Prostate gland (tissue), 2 donors: ENCODE data around the gene HS3ST6. TPM values are rescaled to one million over a fixed set of nuclear protein-coding genes. Genes with fewer than 3 reads are reported as not detected.
"Not testable (repeated sequence)": the region's sequence is repeated elsewhere in the genome, so short reads cannot be mapped to it uniquely, and the experiment has no call there.

Experiments
- DNase-seq: peaks from one replicate; pipeline ENCODE4 v3.0.0-alpha.2; 2019; ENCODE audit warnings: low spot score
- H3K27ac ChIP-seq, 2 donors: fragments of 200-600 bp; sonication (generic); 2 replicates each; pipeline ENCODE4 v1.5.1; 2017 to 2019
- H3K27me3 ChIP-seq: fragments of 200-600 bp; sonication (generic); replicated peaks from 2 replicates; pipeline ENCODE4 v1.5.1; 2019; ENCODE audit not compliant: insufficient read depth
- H3K36me3 ChIP-seq, 2 donors: fragments of 200-600 bp; sonication (generic); 1 replicate in 1 of 2; 2 replicates in 1 of 2; pipeline versions ENCODE4 v1.5.1 to v1.8.1; 2017 to 2019
- H3K4me1 ChIP-seq: fragments of 200-600 bp; sonication (generic); replicated peaks from 2 replicates; pipeline ENCODE4 v1.5.1; 2019
- H3K4me3 ChIP-seq, 2 donors: fragments of 200-600 bp; sonication (generic); 2 replicates each; pipeline ENCODE4 v1.5.1; 2017 to 2019
- H3K9me3 ChIP-seq: fragments of 200-600 bp; sonication (generic); 2 replicates; pipeline ENCODE4 v1.5.1; 2017
- CTCF ChIP-seq, 4 experiments: fragments of 200-600 bp in 2 of 4; fragments of 450-650 bp in 2 of 4; sonication (generic) in 2 of 4; IDR thresholded peaks; 1 replicate in 3 of 4; 2 replicates in 1 of 4; pipeline ENCODE4 v1.5.1; 2016 to 2019; ENCODE audit warnings: antibody characterized with exemption in 4 of 4, mild to moderate bottlenecking in 2 of 4, moderate library complexity in 2 of 4
- POLR2A ChIP-seq: fragments of 450-650 bp; IDR thresholded peaks from one replicate; pipeline ENCODE4 v1.6.1; 2016; ENCODE audit warnings: antibody characterized with exemption, mild to moderate bottlenecking
- POLR2AphosphoS5 ChIP-seq: sonication (generic); formaldehyde crosslinking; IDR thresholded peaks from one replicate; pipeline ENCODE4 v1.6.1; 2017; ENCODE audit warnings: antibody characterized with exemption
- WGBS: methylation state at CpG from one replicate; pipeline ENCODE4 v1.1.5; 2018; 5-methylcytosine and 5-hydroxymethylcytosine counted together
- intact Hi-C: fragments of 100-400 bp; cut with DNase I; formaldehyde crosslinking; loops from one replicate; pipeline ENCODE4 v1.14.2; 2022
- total RNA-seq, 2 donors: library from RNA; depleted of rRNA; stranded (reverse); fragments of >200 nt; gene quantifications; one replicate each; pipeline ENCODE4 v1.1.0, GENCODE V29; 2016

Gene HS3ST6
- total RNA-seq, 2 donors from 2014 or later, result 0.77 to 0.91 TPM

- Histone ChIP-seq H3K36me3 (no peaks in the 10 kb centered on the region), H3K4me3 (no peak overlapping the region), H3K27ac (no peak overlapping the region), H3K27me3 (peaks cover 36% of the 10 kb centered on the region), H3K4me1 (no peaks in the 10 kb centered on the region), H3K9me3 (no peaks in the 10 kb centered on the region)
- DNase-seq, result no peak
- TF ChIP-seq CTCF (IDR thresholded peaks at IDR 0.05), result no peak
- no peak for TF ChIP-seq POLR2A
- no peak for TF ChIP-seq POLR2AphosphoS5
- WGBS, result 81% methylated on average over 8 of the region's 8 CpGs
- intact Hi-C loops, result no loop called here
Observed at GRCh38 chr16:1922357-1922756, 4.1 kb upstream of the HS3ST6 start.

- 11% methylated on average over 15 of the region's 15 CpGs for WGBS
- no peak overlapping the region for H3K4me3 ChIP-seq
- no peak overlapping the region for H3K27ac ChIP-seq
- H3K27me3 ChIP-seq, result peaks cover 42% of the 10 kb centered on the region
- no peaks in the 10 kb centered on the region for H3K36me3 ChIP-seq
- TF ChIP-seq POLR2A, result no peak
- no peaks in the 10 kb centered on the region for H3K4me1 ChIP-seq
- no peak for DNase-seq
- H3K9me3 ChIP-seq, result no peaks in the 10 kb centered on the region
- intact Hi-C loops, result no loop called here
Observed at GRCh38 chr16:1920727-1921171, 2.5 kb upstream of the HS3ST6 start.

GRCh38 chr16:1920122-1920521 is 1.9 kb upstream of the HS3ST6 start:
- H3K9me3 ChIP-seq, intact Hi-C loops, H3K36me3 ChIP-seq, H3K27ac ChIP-seq, H3K4me3 ChIP-seq, H3K4me1 ChIP-seq, DNase-seq: not testable (repeated sequence)
- peaks cover 42% of the 10 kb centered on the region for H3K27me3 ChIP-seq
- 70% methylated on average over 21 of the region's 21 CpGs for WGBS

- TF ChIP-seq CTCF (IDR thresholded peaks at IDR 0.05), result no peak
- TF ChIP-seq POLR2A, result no peak
- TF ChIP-seq POLR2AphosphoS5, result no peak
- no peak overlapping the region for H3K27ac ChIP-seq
- 48% methylated on average over 17 of the region's 30 CpGs for WGBS
- no peaks in the 10 kb centered on the region for H3K4me1 ChIP-seq
- intact Hi-C loops, result no loop called here
- DNase-seq, result no peak
- H3K27me3 ChIP-seq, result peaks cover 42% of the 10 kb centered on the region
- no peaks in the 10 kb centered on the region for H3K36me3 ChIP-seq
- H3K9me3 ChIP-seq, result no peaks in the 10 kb centered on the region
- H3K4me3 ChIP-seq, result no peak overlapping the region
Observed at GRCh38 chr16:1919327-1919998, 1.2 kb upstream of the HS3ST6 start.

GRCh38 chr16:1917665-1918350 is 407 bp downstream of the HS3ST6 start:
- Histone ChIP-seq H3K9me3 (no peaks in the 10 kb centered on the region), H3K4me3 (no peak overlapping the region), H3K27me3 (peaks cover 36% of the 10 kb centered on the region), H3K36me3 (no peaks in the 10 kb centered on the region), H3K4me1 (no peaks in the 10 kb centered on the region), H3K27ac (no peak overlapping the region)
- intact Hi-C loops, result no loop called here
- no peak for TF ChIP-seq POLR2AphosphoS5
- no peak for TF ChIP-seq POLR2A
- TF ChIP-seq CTCF (IDR thresholded peaks at IDR 0.05), result no peak
- under 1% methylated on average over 43 of the region's 81 CpGs for WGBS
- no peak for DNase-seq
